DND-41 (cell line): ENCODE data around the gene RETREG2.

Source experiments
- ATAC-seq: fragments of 200-7000 bp; cut with Tn5 transposase; 3 replicates; pipeline ENCODE4 v1.9.1; 2021; ENCODE audit warnings: low read depth; ENCODE audit not compliant: insufficient read depth
- DNase-seq: peaks from one replicate; pipeline ENCODE4 v3.0.0-alpha.2; 2020
- H2AFZ ChIP-seq: 2 replicates; pipeline ENCODE4 v1.6.0; 2012; ENCODE audit warnings: low read depth, low read length
- H3K27ac ChIP-seq: 2 replicates; pipeline ENCODE4 v1.5.1; 2012; ENCODE audit warnings: low read length, inconsistent platforms
- H3K27me3 ChIP-seq: fragments of 200-600 bp; sonication (generic); 2 replicates; pipeline ENCODE4 v1.6.0; 2012; ENCODE audit warnings: low read length, mild to moderate bottlenecking, inconsistent platforms; ENCODE audit not compliant: insufficient read depth, poor library complexity
- H3K36me3 ChIP-seq: 2 replicates; pipeline ENCODE4 v1.5.1; 2012; ENCODE audit warnings: low read length, inconsistent platforms; ENCODE audit not compliant: insufficient read depth
- H3K4me1 ChIP-seq: 2 replicates; pipeline ENCODE4 v1.5.1; 2012; ENCODE audit warnings: mild to moderate bottlenecking, low read length; ENCODE audit not compliant: insufficient read depth
- H3K4me2 ChIP-seq: 2 replicates; pipeline ENCODE4 v1.6.0; 2012; ENCODE audit warnings: mild to moderate bottlenecking, moderate library complexity, low read length, inconsistent platforms; ENCODE audit not compliant: insufficient read depth
- H3K4me3 ChIP-seq, 2 experiments: fragments of 200-600 bp in 1 of 2; shearing (Covaris generic) in 1 of 2; 2 replicates each; pipeline ENCODE4 v1.5.1; 2012 to 2016; ENCODE audit warnings: inconsistent platforms in 2 of 2, low read length in 2 of 2, mild to moderate bottlenecking in 2 of 2, low read depth in 1 of 2, moderate library complexity in 1 of 2
- H3K79me2 ChIP-seq: 2 replicates; pipeline ENCODE4 v1.6.0; 2012; ENCODE audit warnings: low read length, inconsistent platforms; ENCODE audit not compliant: insufficient read depth
- H3K9ac ChIP-seq: 2 replicates; pipeline ENCODE4 v1.6.0; 2012; ENCODE audit warnings: low read depth, mild to moderate bottlenecking, inconsistent platforms, low read length, moderate library complexity
- H3K9me3 ChIP-seq: 2 replicates; pipeline ENCODE4 v1.5.1; 2012; ENCODE audit warnings: low read length, moderate library complexity, mild to moderate bottlenecking, inconsistent platforms; ENCODE audit not compliant: insufficient read depth, severe bottlenecking
- H4K20me1 ChIP-seq: 2 replicates; pipeline ENCODE4 v1.6.0; 2012; ENCODE audit warnings: low read length; ENCODE audit not compliant: insufficient read depth
- EZH2 ChIP-seq: IDR thresholded peaks from 3 replicates; pipeline ENCODE4 v1.6.1; 2012; ENCODE audit warnings: borderline replicate concordance, low read depth, mild to moderate bottlenecking, moderate library complexity, low read length, inconsistent platforms; ENCODE audit not compliant: severe bottlenecking
- TF ChIP-seq, protein P1 (sequence below): IDR thresholded peaks from 2 replicates; pipeline ENCODE4 v1.5.1; 2012; ENCODE audit warnings: borderline replicate concordance, low read length, moderate library complexity, mild to moderate bottlenecking; ENCODE audit not compliant: poor library complexity, severe bottlenecking; ENCODE audit errors: extremely low read depth

Gene RETREG2

DNA sequence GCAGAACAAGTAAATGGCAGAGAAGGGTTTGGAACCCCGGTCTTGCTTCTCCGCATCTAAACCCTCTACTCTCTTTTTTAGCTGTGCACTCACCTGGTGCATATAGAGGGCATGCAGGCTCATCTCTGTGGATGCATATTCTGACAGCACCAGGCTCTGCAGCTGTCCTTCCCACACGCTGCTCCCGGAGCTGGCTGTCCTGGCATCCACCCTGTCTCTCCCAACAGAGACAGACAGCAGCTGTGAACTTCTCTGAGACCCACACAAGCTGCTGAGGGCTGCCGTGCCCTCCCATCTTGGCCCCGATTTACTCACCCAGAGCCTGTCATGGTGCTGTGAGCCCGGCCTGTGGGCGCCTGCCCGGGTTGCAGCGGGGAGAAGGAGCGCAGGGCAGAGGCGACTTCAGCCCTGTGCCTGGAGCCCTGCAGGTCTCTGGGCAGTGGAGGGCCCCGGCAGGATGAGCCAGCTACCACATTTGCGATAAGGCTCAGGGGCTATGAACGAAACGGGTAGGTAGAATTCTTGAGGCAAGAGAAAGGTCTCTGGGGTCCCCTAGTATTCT lies 44.0 kb downstream of the RETREG2 start:
- Histone ChIP-seq H3K36me3 (peaks cover 78% of the 10 kb centered on the region), H3K27me3 (no peaks in the 10 kb centered on the region), H3K4me2 (no peak overlapping the region), H3K9ac (no peak overlapping the region), H4K20me1 (peaks cover 3% of the 10 kb centered on the region; the same call in 1 of the 2 replicates), H3K9me3 (no peaks in the 10 kb centered on the region), H3K79me2 (peaks cover 5% of the 10 kb centered on the region), H3K4me3 (no peak overlapping the region), H3K4me1 (peaks cover 14% of the 10 kb centered on the region), H2AFZ (no peak overlapping the region), H3K27ac (no peak overlapping the region)
- ATAC-seq (no peak), DNase-seq (no peak)
- TF ChIP-seq, protein P1, sequence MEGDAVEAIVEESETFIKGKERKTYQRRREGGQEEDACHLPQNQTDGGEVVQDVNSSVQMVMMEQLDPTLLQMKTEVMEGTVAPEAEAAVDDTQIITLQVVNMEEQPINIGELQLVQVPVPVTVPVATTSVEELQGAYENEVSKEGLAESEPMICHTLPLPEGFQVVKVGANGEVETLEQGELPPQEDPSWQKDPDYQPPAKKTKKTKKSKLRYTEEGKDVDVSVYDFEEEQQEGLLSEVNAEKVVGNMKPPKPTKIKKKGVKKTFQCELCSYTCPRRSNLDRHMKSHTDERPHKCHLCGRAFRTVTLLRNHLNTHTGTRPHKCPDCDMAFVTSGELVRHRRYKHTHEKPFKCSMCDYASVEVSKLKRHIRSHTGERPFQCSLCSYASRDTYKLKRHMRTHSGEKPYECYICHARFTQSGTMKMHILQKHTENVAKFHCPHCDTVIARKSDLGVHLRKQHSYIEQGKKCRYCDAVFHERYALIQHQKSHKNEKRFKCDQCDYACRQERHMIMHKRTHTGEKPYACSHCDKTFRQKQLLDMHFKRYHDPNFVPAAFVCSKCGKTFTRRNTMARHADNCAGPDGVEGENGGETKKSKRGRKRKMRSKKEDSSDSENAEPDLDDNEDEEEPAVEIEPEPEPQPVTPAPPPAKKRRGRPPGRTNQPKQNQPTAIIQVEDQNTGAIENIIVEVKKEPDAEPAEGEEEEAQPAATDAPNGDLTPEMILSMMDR: no peak
- no peak for TF ChIP-seq EZH2

- H3K4me1 ChIP-seq: peaks cover 19% of the 10 kb centered on the region
- DNase-seq: no peak
- H3K9ac ChIP-seq: no peak overlapping the region
- H3K4me3 ChIP-seq: no peak overlapping the region
- no peak for ATAC-seq
- peaks cover 8% of the 10 kb centered on the region; the same call in 1 of the 2 replicates for H4K20me1 ChIP-seq
- no peaks in the 10 kb centered on the region for H3K9me3 ChIP-seq
- TF ChIP-seq EZH2: no peak
- TF ChIP-seq, protein P1: no peak
- H3K36me3 ChIP-seq: peaks cover 84% of the 10 kb centered on the region
- no peak overlapping the region for H3K4me2 ChIP-seq
- H2AFZ ChIP-seq: no peak overlapping the region
- no peaks in the 10 kb centered on the region for H3K27me3 ChIP-seq
- H3K79me2 ChIP-seq: peaks cover 25% of the 10 kb centered on the region
- H3K27ac ChIP-seq: no peak overlapping the region
Measured at GRCh38 chr2:219223831-219224610, 45.9 kb downstream of the RETREG2 start.

GRCh38 chr2:219225350-219225749 lies 47.3 kb downstream of the RETREG2 start:
- DNase-seq (no peak), ATAC-seq (no peak)
- Histone ChIP-seq H3K4me3 (no peak overlapping the region), H3K79me2 (peaks cover 32% of the 10 kb centered on the region), H3K4me1 (peaks cover 21% of the 10 kb centered on the region), H3K36me3 (peaks cover 71% of the 10 kb centered on the region), H3K9me3 (no peaks in the 10 kb centered on the region), H3K27me3 (no peaks in the 10 kb centered on the region), H2AFZ (no peak overlapping the region), H4K20me1 (peaks cover 8% of the 10 kb centered on the region; the same call in 1 of the 2 replicates), H3K27ac (no peak overlapping the region), H3K9ac (no peak overlapping the region), H3K4me2 (no peak overlapping the region)
- no peak for TF ChIP-seq EZH2
- TF ChIP-seq, protein P1: no peak
